Measurements from ENCODE around the gene CHI3L1.

DNA sequence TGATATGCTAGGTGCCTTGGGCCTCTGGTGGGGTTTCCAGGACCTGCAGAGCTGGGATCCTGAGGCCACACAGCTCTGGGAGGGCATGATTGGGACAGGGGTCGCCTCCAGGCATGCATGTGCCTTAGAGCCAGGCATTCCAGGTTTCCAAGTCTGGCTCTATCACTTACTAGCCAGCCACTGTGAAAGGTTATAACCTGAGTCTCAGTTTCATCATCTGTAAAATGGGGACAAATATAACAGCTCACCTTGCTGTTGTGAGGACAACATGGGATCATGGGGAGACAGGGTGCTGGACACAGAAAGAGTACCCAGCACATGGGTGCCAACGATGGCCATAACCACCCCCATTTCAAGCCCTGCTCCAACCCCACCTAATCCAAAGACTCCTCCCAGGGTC is 2.7 kb downstream of the CHI3L1 start:
- no peak for TF ChIP-seq EZH2phosphoT487 (IDR thresholded peaks at IDR 0.05; ENCODE audit: borderline replicate concordance, low read depth, low read length)
- TF ChIP-seq, protein P1, sequence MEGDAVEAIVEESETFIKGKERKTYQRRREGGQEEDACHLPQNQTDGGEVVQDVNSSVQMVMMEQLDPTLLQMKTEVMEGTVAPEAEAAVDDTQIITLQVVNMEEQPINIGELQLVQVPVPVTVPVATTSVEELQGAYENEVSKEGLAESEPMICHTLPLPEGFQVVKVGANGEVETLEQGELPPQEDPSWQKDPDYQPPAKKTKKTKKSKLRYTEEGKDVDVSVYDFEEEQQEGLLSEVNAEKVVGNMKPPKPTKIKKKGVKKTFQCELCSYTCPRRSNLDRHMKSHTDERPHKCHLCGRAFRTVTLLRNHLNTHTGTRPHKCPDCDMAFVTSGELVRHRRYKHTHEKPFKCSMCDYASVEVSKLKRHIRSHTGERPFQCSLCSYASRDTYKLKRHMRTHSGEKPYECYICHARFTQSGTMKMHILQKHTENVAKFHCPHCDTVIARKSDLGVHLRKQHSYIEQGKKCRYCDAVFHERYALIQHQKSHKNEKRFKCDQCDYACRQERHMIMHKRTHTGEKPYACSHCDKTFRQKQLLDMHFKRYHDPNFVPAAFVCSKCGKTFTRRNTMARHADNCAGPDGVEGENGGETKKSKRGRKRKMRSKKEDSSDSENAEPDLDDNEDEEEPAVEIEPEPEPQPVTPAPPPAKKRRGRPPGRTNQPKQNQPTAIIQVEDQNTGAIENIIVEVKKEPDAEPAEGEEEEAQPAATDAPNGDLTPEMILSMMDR (conservative IDR thresholded peaks at IDR 0.05; ENCODE audit: low read length): no peak
